NCI-H2029 treated with DMSO at 0.1 percent for 48 hours (cell line): ENCODE results near the gene PTH2.

Experiments
- DNase-seq: peaks from one replicate; lab custom pipeline; 2025; lab: John Stamatoyannopoulos, UW

PTH2 gene

GRCh38 chr19:49409441-49410029 lies 13.7 kb downstream of the PTH2 start:
- no peak for DNase-seq

GRCh38 chr19:49408816-49409440 lies 14.3 kb downstream of the PTH2 start:
- DNase-seq = no peak

DNA sequence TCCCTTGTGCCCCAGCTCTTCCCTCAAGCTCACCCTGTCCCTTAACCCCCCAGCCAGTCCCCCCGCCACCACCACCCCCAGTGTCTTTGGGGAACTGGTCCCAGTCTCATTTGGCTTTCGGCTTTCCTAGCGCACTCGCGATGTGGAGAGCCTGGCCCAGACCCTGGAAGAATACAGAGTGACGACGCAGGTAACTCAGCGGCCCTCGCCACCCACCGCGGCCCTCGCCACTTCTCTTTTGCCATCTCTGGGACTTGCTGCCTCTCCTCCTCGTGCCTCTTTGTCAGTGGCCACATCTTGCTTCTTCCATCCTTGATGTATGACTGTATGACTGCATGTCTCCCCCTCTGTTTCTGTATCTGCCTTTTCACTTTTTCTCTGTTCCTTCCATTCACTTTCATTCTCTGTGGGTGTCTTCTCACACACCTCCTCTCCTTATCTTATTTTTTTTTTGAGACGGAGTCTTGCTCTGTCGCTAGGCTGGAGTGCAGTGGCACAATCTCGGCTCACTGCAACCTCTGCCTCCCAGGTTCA lies 15.7 kb downstream of the PTH2 start:
- DNase-seq = no peak

DNA sequence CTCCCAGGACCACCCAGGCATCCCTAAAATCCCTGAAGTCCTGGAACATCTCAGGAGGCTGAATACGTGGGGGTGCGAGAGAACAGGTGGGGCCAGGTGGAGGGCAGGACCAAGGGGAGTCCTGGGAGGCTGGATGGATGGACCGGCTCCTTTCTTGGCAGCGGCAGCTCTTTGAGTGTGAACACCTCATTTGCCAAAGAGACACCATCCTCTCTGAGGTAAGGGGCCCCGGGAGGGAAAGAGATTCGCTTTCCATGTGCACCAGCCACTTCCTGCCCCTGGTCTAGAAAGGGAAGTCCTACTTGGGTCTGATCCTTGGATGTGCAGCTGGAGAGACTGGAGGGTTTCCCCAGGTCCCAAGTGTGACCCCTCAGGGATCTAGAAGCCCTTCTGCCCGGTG lies 16.2 kb downstream of the PTH2 start:
- DNase-seq = no peak

- DNase-seq = peak; percentile 91
Measured at GRCh38 chr19:49403404-49404187, 19.6 kb downstream of the PTH2 start.

GRCh38 chr19:49400029-49400428 lies 23.2 kb downstream of the PTH2 start:
- no peak for DNase-seq

DNA sequence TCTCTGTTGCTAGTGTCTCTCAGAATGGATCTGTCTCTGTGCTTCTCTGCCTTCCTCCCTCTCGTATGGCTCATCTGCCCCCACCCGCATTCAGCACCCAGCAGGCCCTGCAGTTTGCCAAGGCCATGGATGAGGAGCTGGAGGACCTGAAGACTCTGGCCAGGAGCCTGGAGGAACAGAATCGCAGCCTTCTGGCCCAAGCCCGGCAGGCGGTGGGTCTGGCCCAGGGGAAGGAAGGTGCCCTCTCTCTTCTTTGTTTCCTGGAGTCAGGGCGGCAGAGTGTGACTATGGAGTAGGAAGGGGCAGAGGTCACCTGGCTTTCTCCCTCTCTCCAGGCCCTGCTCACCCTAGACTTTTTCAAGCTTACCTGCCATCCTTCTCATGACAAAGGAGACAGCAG lies 24.3 kb downstream of the PTH2 start:
- DNase-seq = no peak

- DNase-seq = no peak
Measured at GRCh38 chr19:49398001-49398615, 25.1 kb downstream of the PTH2 start.

- no peak for DNase-seq
Measured at GRCh38 chr19:49396738-49397505, 26.3 kb downstream of the PTH2 start.

- no peak for DNase-seq
Measured at GRCh38 chr19:49395581-49396407, 27.4 kb downstream of the PTH2 start.

DNA sequence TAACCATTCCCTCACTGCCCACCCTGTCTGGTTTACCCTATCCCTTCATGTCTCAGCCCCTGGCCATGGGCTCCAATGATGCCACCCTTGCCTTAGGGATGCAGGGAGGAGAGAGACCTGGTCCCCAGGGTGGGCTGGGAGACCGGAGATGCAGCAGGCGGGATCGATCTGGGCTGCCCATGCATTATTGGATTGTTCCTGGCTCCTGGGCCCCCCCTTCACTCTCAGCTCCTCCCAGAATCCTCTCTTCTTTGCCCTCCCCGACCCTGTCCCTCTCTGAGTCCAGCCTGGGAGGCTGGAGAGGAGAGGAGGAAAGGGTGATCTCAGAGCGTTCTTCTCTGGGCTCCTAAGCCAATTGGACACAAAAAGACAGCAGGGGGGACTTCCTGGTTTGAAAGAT lies 29.4 kb downstream of the PTH2 start:
- DNase-seq = no peak

GRCh38 chr19:49391581-49392399 lies 31.5 kb downstream of the PTH2 start:
- peak; percentile 81 for DNase-seq

- DNase-seq = no peak
Measured at GRCh38 chr19:49390929-49391359, 32.3 kb downstream of the PTH2 start.

DNA sequence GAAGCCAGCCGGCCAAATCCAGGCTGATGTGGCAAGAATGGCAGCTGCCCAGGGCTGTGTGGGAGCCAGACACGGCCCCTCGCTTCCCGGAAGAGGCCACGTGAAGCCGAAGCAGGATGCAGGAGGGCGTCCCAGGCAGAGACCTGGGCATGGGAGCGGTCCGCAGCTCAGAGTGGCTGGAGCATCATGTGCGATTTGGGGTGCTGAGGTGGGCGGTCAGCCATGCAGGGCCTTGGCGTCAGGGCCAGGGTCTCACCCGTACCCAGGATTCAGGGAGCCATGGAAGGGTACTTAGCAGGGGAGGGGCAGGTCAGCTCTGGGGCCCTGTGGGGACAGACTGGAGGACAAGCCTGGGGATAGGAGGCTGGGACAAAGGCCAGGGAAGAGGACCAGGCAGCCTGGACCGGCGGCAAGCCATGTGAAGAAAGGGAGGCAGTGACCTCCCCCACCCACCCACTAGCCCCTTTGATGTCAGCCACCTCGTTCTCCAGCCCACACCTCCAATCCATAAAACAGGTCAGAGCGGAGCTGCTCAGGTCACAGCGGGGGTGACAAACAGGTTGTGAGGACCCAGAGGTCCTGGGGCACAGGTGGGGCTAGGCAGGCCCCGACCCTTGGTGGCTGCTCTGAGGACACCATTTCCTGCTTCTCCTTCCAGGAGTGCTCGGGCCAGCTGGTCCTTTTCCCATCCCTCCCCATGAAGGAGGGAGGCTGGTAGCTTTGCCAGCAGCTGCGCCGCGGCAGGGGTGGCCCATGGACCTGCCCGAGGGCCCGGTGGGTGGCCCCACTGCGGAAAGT lies 32.9 kb downstream of the PTH2 start:
- no peak for DNase-seq

DNA sequence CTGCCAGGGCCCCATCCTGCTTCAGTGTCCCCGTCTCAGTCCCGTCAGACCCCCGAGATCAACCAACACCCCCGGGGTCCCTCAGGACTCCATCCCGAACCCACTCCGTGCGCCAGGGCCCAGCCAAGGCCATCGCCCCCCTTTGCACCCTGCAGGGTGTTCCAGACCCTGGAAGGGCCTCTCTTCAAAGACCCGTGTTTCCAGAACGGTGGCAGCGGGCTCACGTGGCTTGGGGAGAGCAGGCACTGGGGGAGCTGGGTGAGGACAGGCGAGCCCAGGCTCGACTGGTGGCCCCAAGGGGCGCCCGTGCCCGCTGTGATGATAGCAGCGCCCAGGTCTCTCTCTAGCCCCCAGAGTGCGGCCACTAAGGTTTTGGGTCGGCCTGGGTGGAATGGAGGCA lies 33.8 kb downstream of the PTH2 start:
- DNase-seq = no peak

DNA sequence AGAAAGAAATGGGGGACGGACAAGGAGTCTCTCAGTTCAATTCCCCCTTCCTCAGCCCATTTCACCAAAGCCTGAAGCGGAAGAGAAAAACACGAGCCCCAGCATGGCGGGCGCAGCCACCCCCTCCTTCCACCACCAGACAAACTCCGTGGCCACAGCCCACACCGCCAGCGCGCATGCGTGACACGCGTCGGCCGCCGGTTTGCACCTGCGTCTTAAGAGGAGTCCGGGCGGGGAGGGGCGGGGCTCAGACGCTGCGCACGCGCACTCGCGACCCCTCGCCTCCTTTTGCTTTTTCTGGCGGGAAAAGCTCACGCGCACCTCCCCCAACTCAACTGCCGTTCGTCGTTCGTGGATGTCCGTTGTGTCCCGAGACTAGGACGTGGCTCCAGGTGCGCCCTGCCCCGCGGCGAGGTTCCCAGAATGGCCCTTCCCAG lies 35.3 kb downstream of the PTH2 start, which contains the start of gene KASH5:
Gene KASH5, plus strand, starts transcription at position 314 of the 437 bp plus-strand sequence. CDS start 2,635 bp downstream, outside the sequence.
- peak; percentile 31 for DNase-seq

DNA sequence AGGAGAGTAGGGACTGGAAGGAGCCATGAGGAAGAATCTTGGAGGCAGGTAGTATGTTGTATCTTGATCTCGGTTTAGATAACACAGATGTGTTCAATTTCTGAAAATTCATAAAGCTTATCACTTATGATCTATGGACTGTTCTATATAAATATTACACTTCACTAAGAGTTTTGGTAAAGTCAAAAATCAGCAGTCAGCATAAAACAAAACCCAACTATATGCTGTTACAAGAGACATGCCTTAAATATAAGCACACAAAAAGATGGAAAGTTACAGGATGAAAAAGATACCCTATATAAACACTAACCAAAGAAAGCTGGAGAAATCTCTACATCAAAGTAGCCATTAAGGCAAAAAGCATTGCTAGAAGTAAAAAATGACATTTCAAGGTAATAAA lies 39.6 kb downstream of the PTH2 start:
- no peak for DNase-seq

DNA sequence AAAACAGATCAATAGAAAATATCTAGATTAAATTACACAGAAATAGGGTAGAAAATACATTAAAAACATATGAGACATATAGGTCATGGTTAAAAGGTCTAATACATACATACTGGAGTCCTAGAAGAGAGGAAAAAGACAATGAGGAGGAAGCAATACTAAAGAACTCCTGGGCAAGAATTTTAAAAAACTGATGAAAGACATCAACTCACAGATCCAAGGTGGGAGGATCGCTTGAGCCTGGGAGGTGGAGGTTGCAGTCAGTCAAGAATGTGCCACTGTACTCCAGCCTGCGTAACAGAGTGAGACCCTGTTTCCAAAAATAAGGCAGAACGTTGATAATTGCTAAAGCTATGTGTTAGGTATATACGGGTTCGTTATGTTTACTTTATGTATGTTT lies 40.6 kb downstream of the PTH2 start:
- no peak for DNase-seq

- no peak for DNase-seq
Measured at GRCh38 chr19:49380391-49380790, 42.9 kb downstream of the PTH2 start.
